GM19043 (cell line): ENCODE data around the gene STX10.
A peak's percentile ranks its signal among the peaks of the same experiment; 100 is the strongest.

Experiments used
- ATAC-seq: cut with Tn5 transposase; IDR thresholded peaks from one replicate; pipeline ENCODE4 v1.9.1; 2021; ENCODE audit warnings: low read depth; ENCODE audit not compliant: unreplicated experiment

Gene STX10

GRCh38 chr19:13102666-13103580 lies 47.3 kb downstream of the STX10 start, which contains the start of gene LYL1:
LYL1 (minus strand) TSS chr19:13102858; CDS start chr19:13101171, 1,687 bp downstream.
- peak; percentile 37 for ATAC-seq

GRCh38 chr19:13102416-13102665 lies 47.8 kb downstream of the STX10 start:
- no peak for ATAC-seq

GRCh38 chr19:13101590-13102415 lies 48.4 kb downstream of the STX10 start:
- ATAC-seq = no peak

- no peak for ATAC-seq
Measured at GRCh38 chr19:13100841-13101589, 49.2 kb downstream of the STX10 start.

- no peak for ATAC-seq
Measured at GRCh38 chr19:13100031-13100588, 50.1 kb downstream of the STX10 start.

GRCh38 chr19:13099073-13099999 lies 50.8 kb downstream of the STX10 start:
- ATAC-seq = no peak

GRCh38 chr19:13098277-13099072 lies 51.7 kb downstream of the STX10 start:
- no peak for ATAC-seq

GRCh38 chr19:13097463-13098258 lies 52.5 kb downstream of the STX10 start:
- no peak for ATAC-seq

GRCh38 chr19:13097033-13097462 lies 53.1 kb downstream of the STX10 start:
- no peak for ATAC-seq

- ATAC-seq = no peak
Measured at GRCh38 chr19:13095934-13096927, 53.9 kb downstream of the STX10 start.

- ATAC-seq = no peak
Measured at GRCh38 chr19:13095393-13095784, 54.8 kb downstream of the STX10 start.

GRCh38 chr19:13094771-13095392 lies 55.3 kb downstream of the STX10 start:
- ATAC-seq = no peak

GRCh38 chr19:13094106-13094504 lies 56.1 kb downstream of the STX10 start:
- no peak for ATAC-seq
